HG03432 (cell line): Measurements from ENCODE around the gene ZNF532.
"Not testable (repeated sequence)": the region's sequence is repeated elsewhere in the genome, so short reads cannot be mapped to it uniquely, and the experiment has no call there.

ENCODE experiments used
- ATAC-seq: cut with Tn5 transposase; IDR thresholded peaks from one replicate; pipeline ENCODE4 v1.9.1; 2021; ENCODE audit warnings: mild to moderate bottlenecking, moderate library complexity; ENCODE audit not compliant: unreplicated experiment

The ZNF532 gene

DNA sequence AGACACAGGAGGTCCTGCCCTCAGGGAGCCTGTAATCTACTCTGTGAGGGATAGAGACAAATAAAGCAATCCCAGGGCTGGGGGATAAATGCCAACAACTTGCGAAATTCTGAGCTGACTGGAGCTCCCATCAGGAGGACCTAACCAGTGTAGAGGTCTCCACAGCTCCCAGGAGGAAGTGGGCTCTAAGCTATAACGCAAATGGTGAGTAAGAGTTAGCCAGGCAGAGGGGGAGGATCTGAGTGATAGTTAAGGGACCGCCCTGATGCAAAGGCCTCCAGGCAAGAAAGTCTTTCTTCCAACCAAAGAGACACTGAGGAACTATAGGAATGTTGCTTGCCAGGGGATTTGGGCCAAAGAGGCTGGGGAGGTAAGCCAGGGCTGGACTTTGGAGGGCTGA lies 16.0 kb upstream of the ZNF532 start:
- no peak for ATAC-seq

DNA sequence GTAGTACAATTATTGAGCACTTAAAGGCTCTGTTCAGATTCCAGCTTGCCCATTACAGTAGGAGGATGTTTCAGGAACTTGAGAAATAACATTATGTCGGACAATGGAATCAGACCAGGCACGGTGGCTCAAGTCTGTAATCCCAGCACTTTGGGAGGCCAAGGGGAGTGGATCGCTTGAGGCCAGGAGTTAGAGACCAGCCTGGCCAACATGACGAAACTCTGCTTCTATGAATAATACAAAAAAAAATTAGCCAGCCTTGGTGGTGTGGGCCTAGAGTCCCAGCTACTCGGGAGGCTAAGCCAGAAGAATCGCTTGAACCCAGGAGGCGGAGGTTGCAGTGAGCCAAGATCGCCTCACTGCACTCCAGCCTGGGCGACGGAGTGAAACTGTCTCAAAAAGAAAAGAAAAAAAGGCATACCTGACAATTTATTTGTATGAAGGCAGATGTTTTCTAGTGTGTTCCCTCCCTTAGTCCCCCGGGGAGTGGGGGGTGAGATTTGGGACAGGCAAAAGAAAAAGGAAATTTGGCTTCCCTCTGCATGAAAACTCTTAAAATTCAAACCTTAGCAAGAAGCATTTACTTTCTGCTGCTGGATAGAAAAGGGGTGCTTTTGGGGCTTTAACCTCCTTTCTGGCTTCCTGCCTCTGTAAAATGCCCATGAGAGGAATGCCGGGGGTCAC lies 13.7 kb upstream of the ZNF532 start:
- no peak for ATAC-seq

- no peak for ATAC-seq
Measured at GRCh38 chr18:58851856-58852255, 12.8 kb upstream of the ZNF532 start.

- no peak for ATAC-seq
Measured at GRCh38 chr18:58852629-58853028, 12.0 kb upstream of the ZNF532 start.

DNA sequence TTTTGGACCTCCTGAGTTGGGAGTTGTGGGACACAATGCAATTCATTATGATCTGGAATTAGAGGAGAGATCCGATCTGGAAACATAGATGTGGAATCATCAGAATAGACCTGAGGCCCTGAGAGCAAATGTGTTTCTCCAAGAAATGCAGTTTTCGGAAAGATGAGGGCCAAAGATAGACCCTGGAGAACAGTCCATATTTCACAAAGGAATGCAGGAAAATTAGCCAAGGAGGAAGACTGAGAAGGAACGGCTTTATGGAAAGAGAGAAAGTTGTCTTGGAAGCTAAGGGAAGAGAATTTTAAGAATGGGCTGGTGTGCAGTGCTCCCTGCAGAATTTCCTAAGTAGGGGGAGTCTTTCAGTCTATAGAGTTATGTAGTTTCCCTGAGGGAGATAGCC lies 11.1 kb upstream of the ZNF532 start:
- no peak for ATAC-seq

DNA sequence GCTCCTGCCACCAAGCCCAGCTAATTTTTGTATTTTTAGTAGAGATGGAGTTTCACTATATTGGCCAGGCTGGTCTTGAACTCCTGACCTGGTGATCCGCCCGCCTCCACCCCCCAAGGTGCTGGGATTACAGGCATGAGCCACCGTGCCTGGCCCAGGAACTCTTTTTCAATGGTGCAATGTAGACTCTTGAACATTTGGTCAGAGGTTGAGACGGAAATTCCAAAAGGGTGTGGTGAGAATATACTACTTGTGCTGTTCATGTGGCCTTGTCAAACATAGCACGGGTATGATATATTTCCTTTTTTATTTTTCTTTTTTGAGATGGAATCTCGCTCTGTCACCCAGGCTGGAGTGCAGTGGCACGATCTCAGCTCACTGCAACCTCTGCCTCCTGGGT lies 9.2 kb upstream of the ZNF532 start:
- ATAC-seq = not testable (repeated sequence)

- no peak for ATAC-seq
Measured at GRCh38 chr18:58856881-58857280, 7.8 kb upstream of the ZNF532 start.

DNA sequence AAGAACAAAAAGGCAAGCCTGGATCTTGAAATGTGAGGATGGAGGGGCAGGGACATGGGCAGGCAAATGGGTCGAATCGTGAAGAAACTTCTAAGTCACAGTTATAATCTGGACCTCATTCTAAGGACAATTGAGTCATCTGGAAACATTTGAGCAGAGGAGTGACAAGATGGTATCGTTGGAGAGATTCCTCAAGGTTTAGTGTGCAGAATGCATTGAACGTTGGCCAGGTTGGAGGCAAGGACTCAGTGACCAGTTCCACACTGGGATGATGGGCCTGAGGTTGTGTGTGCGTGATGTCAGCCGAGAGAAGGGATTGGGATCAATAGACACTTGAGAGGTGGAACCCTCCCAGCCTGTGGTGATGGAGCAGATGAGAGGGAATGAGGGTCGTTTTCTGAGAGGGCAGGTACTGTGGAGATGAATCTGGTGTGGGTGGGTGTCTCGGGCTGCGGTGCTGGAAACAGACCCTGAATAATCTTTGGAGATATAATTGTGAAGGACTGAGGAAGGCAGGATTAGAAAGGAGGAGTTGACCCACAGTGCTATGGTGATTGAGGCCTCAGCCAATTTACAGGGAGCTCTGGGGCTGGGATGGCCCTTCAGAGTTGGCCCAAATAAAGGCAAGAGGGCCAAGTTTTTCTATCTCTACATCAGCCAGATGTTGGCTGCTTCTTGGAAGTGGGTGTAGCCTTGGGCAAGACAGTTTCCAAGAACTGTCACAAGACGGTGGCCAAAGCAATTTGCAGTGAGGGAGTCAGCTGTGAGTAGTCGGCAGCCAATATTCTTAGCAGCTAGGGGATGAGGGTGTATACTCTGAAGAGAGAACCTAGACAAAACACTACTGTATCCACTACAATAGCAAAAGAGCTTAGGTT lies 5.8 kb upstream of the ZNF532 start:
- ATAC-seq = no peak

GRCh38 chr18:58859907-58860306 lies 4.8 kb upstream of the ZNF532 start:
- no peak for ATAC-seq

GRCh38 chr18:58860747-58861231 lies 3.9 kb upstream of the ZNF532 start:
- no peak for ATAC-seq

DNA sequence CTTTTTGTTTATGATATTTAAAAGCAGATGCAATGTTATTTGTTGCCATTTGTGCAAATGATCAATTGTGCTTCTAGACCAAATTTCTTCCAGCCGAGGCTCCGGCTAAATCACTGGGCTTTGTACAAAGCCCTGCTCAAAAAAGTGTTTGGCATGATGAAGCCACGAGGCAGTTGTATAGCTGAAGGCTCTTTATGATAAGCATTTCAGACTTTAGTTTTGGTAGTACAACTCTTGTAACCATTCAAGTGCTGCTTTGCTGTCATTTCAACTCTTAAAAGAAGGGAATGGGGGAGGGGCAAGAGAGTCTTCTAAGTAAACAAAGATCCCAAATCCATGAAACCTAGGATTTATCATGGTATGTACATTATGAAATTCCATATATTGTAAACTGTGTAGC lies 3.3 kb upstream of the ZNF532 start:
- ATAC-seq = no peak

DNA sequence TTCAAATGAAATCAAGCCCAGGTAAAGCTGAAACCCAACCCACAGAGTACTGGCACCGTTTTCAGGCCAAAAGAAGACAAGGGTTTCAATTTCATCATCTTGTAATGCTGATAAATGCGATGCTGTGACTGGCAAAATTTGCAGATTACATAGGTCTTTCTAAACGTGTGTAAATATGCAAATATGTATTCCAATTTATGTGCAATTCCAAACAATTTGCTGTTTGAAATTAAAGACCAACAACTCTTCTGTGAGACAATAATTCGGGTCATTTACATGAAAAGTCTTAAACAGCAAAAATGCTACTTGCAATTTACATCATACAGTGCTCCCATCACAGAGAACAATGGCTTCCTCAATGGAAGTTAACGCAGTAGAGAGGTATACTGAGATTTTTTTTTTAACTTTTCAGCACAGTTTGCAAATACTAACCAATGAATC lies 2.8 kb upstream of the ZNF532 start:
- no peak for ATAC-seq

GRCh38 chr18:58862356-58862755 lies 2.3 kb upstream of the ZNF532 start:
- no peak for ATAC-seq

DNA sequence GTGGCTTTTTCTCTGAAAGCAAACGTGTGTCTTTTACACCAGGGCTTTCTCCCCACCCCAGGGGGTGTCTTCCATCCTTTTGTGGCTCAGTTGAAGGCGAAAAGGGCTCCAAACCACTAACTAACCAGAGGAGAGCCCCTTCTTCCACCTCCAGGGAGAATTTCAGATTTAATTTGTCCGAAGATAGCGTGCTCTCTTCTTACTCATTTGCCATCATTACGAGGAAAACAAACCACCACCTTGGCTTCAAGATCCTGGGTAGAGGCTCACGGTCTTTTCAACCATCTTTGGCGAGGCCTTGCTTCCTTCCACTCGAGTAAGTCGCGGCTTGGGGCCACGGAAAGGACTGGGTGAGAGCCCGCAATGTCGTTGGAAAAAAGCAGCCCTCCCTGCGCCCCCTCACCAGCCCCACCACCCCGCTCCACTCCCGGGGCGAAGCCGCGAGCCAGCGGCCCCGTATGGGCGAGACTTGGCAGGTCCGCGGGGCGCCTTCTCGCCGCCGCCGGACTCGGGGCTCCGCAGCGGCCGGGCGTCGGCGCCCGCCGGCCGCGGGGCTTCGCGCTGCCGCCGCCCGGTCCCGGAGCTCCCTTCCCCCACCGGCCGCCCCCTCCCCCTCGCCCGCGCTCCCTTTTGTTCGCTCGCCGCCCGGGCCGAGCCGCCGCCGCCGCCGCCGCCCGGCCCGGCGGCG lies 1.7 kb upstream of the ZNF532 start:
- peak; percentile 32 for ATAC-seq

GRCh38 chr18:58863539-58864145 lies 1.0 kb upstream of the ZNF532 start:
- peak; percentile 56 for ATAC-seq

DNA sequence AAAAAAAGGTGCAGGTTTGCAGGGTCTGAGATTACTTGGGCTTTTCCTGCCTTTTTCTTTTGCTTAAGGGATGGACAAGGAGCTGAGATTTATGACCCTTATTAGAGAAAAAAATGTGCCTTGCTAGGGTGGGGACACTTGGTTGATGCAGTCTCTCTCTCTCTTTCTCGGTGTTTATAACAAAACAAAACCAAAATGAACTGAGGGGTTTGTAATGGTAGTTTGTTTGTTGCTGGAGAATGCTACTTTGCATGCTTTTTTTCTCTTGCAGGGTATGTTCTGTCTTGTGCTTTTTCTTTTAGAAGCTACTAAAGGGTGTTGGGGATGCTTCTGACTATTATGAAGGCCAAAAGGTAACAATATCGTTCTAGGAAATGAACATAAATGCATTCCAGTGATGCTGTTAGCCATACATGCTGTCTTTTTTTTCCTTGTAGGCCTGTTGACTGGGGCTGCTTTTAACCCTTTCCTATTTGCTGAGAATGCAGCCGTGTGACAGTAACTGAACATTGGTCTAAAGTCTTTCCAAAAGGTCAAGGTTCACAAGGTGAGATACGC lies 435 bp downstream of the ZNF532 start:
- ATAC-seq = no peak

DNA sequence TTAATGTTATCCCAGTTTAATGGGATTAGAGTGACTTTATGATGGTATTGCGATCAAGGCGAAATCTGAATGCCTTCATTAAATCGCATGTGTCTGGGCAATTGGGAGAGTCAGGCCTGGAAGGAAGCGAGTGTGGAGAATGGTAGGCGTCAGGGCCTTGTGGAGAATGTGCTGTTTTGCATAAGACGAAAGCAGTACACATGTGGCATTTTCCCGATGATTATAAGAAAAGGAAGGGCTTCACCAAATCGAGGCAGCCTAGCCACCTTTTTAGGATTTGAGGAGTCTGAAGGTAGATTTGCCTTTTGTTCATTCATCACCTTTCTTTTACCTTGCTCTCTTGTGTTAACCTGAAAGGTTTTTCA lies 1.0 kb downstream of the ZNF532 start:
- ATAC-seq = no peak

DNA sequence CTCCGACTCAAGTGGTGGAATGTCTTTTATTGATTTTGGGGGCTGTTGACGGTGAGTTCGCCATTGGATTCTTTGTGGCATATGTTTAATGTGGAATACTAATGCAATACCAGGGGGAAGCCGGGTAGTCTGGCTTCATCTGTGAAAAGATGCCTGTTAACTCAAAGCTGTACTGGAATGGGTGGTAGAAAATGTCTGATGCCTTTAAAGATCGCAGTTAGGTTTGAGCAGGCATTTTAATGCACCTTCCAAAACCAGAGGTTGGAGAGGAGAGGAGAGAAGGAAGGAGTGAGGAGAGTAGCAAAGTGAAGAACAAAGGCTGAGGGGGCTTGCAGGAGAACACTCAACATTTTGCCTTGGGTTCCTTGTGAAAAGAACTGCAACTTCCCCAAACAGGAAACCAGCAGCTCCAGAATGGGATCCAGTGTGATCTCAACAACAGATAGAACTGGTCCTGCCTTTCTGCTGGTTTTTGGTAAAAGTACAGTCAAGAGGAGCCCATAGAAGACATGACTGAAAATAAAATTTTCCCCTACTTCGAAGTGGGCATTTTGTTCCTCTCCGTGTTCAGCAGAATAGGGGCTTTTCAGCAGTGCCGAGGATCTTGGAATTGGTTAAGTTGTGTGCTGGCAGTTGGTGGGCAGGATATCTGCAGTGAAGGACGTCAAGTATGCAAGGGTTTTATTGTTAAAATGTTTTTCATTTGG lies 1.5 kb downstream of the ZNF532 start:
- no peak for ATAC-seq

DNA sequence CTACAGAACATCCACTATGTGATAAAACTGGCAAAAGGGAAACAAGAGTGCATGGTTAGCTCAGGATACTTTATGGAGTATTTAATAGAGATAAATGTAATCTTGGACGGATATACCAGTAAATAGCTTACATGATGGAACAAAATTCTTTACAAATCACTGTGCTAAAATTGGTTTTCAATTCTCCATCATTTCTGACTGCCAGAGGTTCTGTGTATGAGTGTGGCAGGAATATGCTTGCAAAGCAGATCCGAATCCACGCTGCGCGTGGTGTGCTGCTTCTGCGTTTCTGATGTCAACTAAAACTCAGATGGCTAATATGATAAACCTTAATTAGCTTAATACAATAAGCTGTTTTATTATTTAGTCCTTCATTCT lies 2.1 kb downstream of the ZNF532 start:
- no peak for ATAC-seq

- ATAC-seq = no peak
Measured at GRCh38 chr18:58867281-58867961, 2.7 kb downstream of the ZNF532 start.
